WERI-Rb-1 (cell line): ENCODE data around the gene STARD9.
A peak's percentile ranks its signal among the peaks of the same experiment; 100 is the strongest.

Experiments used
- DNase-seq: peaks from one replicate; pipeline ENCODE4 v3.0.0-alpha.2; 2020
- H3K27ac ChIP-seq: fragments of 250-450 bp; sonication (Bioruptor Pico); 2 replicates; pipeline ENCODE4 v1.5.1; 2020; ENCODE audit warnings: mild to moderate bottlenecking, moderate library complexity
- H3K27me3 ChIP-seq: fragments of 250-450 bp; sonication (Bioruptor Pico); 2 replicates; pipeline ENCODE4 v1.5.1; 2021; ENCODE audit warnings: mild to moderate bottlenecking, low read depth, moderate library complexity; ENCODE audit not compliant: insufficient read depth, severe bottlenecking
- H3K36me3 ChIP-seq: fragments of 250-450 bp; sonication (Bioruptor Pico); 2 replicates; pipeline ENCODE4 v1.5.1; 2020; ENCODE audit warnings: mild to moderate bottlenecking, moderate library complexity
- H3K4me3 ChIP-seq: 2 replicates; pipeline ENCODE4 v1.5.1; 2011; ENCODE audit warnings: low read depth, mild to moderate bottlenecking, control low read depth, low read length
- H3K9me3 ChIP-seq: fragments of 250-450 bp; sonication (Bioruptor Pico); 2 replicates; pipeline ENCODE4 v1.5.1; 2021; ENCODE audit warnings: mild to moderate bottlenecking, moderate library complexity; ENCODE audit not compliant: severe bottlenecking
- CTCF ChIP-seq: IDR thresholded peaks from 2 replicates; pipeline ENCODE4 v1.5.1; 2011; ENCODE audit warnings: low read depth, mild to moderate bottlenecking, control low read depth, inconsistent platforms, low read length

The STARD9 gene

GRCh38 chr15:42650208-42651066, 75.0 kb downstream of the STARD9 start:
- Histone ChIP-seq H3K4me3 (no peak overlapping the region), H3K36me3 (peaks cover 14% of the 10 kb centered on the region), H3K27ac (no peak overlapping the region), H3K27me3 (no peaks in the 10 kb centered on the region), H3K9me3 (no peaks in the 10 kb centered on the region)
- peak; percentile 66 for DNase-seq
- TF ChIP-seq CTCF = peak; percentile 65

GRCh38 chr15:42665827-42666226, 90.4 kb downstream of the STARD9 start:
- no peaks in the 10 kb centered on the region for H3K9me3 ChIP-seq
- no peaks in the 10 kb centered on the region for H3K27me3 ChIP-seq
- no peak for DNase-seq
- no peak overlapping the region for H3K4me3 ChIP-seq
- no peak overlapping the region for H3K27ac ChIP-seq
- TF ChIP-seq CTCF = no peak
- H3K36me3 ChIP-seq = peaks cover 35% of the 10 kb centered on the region

- TF ChIP-seq CTCF = no peak
- Histone ChIP-seq H3K4me3 (no peak overlapping the region), H3K27me3 (no peaks in the 10 kb centered on the region), H3K27ac (no peak overlapping the region), H3K9me3 (no peaks in the 10 kb centered on the region), H3K36me3 (peaks cover 26% of the 10 kb centered on the region)
- no peak for DNase-seq
These were observed 92.4 kb downstream of the STARD9 start for GRCh38 chr15:42667855-42668254.

GRCh38 chr15:42670451-42670850, 95.0 kb downstream of the STARD9 start:
- Histone ChIP-seq H3K4me3 (no peak overlapping the region), H3K9me3 (no peaks in the 10 kb centered on the region), H3K27ac (no peak overlapping the region), H3K36me3 (peaks cover 35% of the 10 kb centered on the region), H3K27me3 (no peaks in the 10 kb centered on the region)
- no peak for TF ChIP-seq CTCF
- DNase-seq = no peak

GRCh38 chr15:42672444-42672843, 97.0 kb downstream of the STARD9 start:
- H3K9me3 ChIP-seq = no peaks in the 10 kb centered on the region
- no peaks in the 10 kb centered on the region for H3K27me3 ChIP-seq
- H3K27ac ChIP-seq = no peak overlapping the region
- peaks cover 39% of the 10 kb centered on the region for H3K36me3 ChIP-seq
- no peak for DNase-seq
- TF ChIP-seq CTCF = no peak
- no peak overlapping the region for H3K4me3 ChIP-seq

GRCh38 chr15:42674472-42674871, 99.1 kb downstream of the STARD9 start:
- Histone ChIP-seq H3K27me3 (no peaks in the 10 kb centered on the region), H3K9me3 (no peaks in the 10 kb centered on the region), H3K27ac (no peak overlapping the region), H3K4me3 (no peak overlapping the region), H3K36me3 (peaks cover 47% of the 10 kb centered on the region)
- no peak for DNase-seq
- TF ChIP-seq CTCF = no peak
